ENCODE measurements around the gene CDKN1B. TPM values are rescaled to one million over a fixed set of nuclear protein-coding genes. Genes with fewer than 3 reads are reported as not detected.

CDKN1B gene
- total RNA-seq, 1 experiment from 2014 or later: 27.7 TPM

- Histone ChIP-seq H3K23ac (ENCODE audit: insufficient read length, low read depth, low read length) (no peak overlapping the region), H2BK20ac (ENCODE audit: low read depth, low read length, poor library complexity, severe bottlenecking) (no peak overlapping the region), H4K91ac (ENCODE audit: insufficient read length, low read depth, low read length) (no peak overlapping the region), H4K20me1 (ENCODE audit: control insufficient read depth, insufficient read depth, insufficient read length) (no peaks in the 10 kb centered on the region), H2BK120ac (ENCODE audit: low read depth, low read length, poor library complexity, severe bottlenecking) (no peak overlapping the region), H4K5ac (ENCODE audit: insufficient read length, low read depth, low read length) (no peak overlapping the region), H3K79me1 (ENCODE audit: insufficient read depth, low read depth, low read length, poor library complexity, severe bottlenecking) (peaks cover 5% of the 10 kb centered on the region), H2BK12ac (ENCODE audit: insufficient read length, low read depth, low read length) (no peak overlapping the region), H3K79me2 (ENCODE audit: insufficient read depth, low read length) (peaks cover 2% of the 10 kb centered on the region; the same call in 1 of the 2 replicates), H2AK5ac (ENCODE audit: insufficient read length, low read length) (no peak overlapping the region), H3K4ac (ENCODE audit: low read depth, low read length) (no peak overlapping the region), H3K56ac (ENCODE audit: insufficient read length, low read depth, low read length) (no peak overlapping the region), H2BK5ac (ENCODE audit: insufficient read length, low read length) (no peak overlapping the region), H3K4me2 (ENCODE audit: insufficient read depth, insufficient read length, low read length) (no peak overlapping the region), H2AFZ (ENCODE audit: low read length) (no peak overlapping the region), H3K9ac (ENCODE audit: extremely low read depth, insufficient read length, low read length) (no peak overlapping the region), H3K27ac (ENCODE audit: insufficient read length, low read depth, low read length) (no peak overlapping the region), H3K4me1 (ENCODE audit: insufficient read depth, low read length) (peaks cover 2% of the 10 kb centered on the region; the same call in 1 of the 2 replicates), H3K27me3 (ENCODE audit: insufficient read depth, low read length) (no peaks in the 10 kb centered on the region), H2BK15ac (ENCODE audit: low read depth, low read length) (no peak overlapping the region), H3K23me2 (ENCODE audit: insufficient read length, low read depth, low read length, poor library complexity, severe bottlenecking) (no peaks in the 10 kb centered on the region), H3K18ac (ENCODE audit: insufficient read length, low read depth, low read length) (no peak overlapping the region), H3K14ac (ENCODE audit: insufficient read depth, low read length) (no peak overlapping the region), H4K8ac (replicated peaks; ENCODE audit: insufficient read length, low read depth, low read length) (no peak overlapping the region), H3K9me3 (ENCODE audit: control insufficient read depth, low read depth, low read length) (no peaks in the 10 kb centered on the region), H3T11ph (ENCODE audit: low read length) (no peak overlapping the region)
- peaks cover 0 to 2% (median 0%) of the 10 kb centered on the region in 3 experiments; a peak in 1 of 7 replicates for H3K36me3 Mint-ChIP-seq (ENCODE audit: insufficient read depth in 1 of 3, low read depth in 3 of 3)
- DNase-seq: no peak
- no peaks in the 10 kb centered on the region; a peak in 1 of 5 replicates for H3K9me3 Mint-ChIP-seq
- no peak overlapping the region for H3K4me3 Mint-ChIP-seq
- H3K4me1 Mint-ChIP-seq: peaks cover 39 to 45% of the 10 kb centered on the region in 2 experiments
- no peaks in the 10 kb centered on the region for H3K27me3 Mint-ChIP-seq (ENCODE audit: low read depth)
- TF ChIP-seq, protein P1, sequence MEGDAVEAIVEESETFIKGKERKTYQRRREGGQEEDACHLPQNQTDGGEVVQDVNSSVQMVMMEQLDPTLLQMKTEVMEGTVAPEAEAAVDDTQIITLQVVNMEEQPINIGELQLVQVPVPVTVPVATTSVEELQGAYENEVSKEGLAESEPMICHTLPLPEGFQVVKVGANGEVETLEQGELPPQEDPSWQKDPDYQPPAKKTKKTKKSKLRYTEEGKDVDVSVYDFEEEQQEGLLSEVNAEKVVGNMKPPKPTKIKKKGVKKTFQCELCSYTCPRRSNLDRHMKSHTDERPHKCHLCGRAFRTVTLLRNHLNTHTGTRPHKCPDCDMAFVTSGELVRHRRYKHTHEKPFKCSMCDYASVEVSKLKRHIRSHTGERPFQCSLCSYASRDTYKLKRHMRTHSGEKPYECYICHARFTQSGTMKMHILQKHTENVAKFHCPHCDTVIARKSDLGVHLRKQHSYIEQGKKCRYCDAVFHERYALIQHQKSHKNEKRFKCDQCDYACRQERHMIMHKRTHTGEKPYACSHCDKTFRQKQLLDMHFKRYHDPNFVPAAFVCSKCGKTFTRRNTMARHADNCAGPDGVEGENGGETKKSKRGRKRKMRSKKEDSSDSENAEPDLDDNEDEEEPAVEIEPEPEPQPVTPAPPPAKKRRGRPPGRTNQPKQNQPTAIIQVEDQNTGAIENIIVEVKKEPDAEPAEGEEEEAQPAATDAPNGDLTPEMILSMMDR (conservative IDR thresholded peaks at IDR 0.05): no peak
- WGBS (ENCODE audit: extremely low coverage, insufficient read length, low lambda C conversion rate): no CpG with 5 or more reads among the region's 1 CpG
- H3K27ac Mint-ChIP-seq: no peak overlapping the region
Measured at GRCh38 chr12:12668005-12668404, 49.2 kb upstream of the CDKN1B start.

All from H9 (cell line).